NCI-H82 treated with DMSO at 0.1 percent for 48 hours (cell line): ENCODE results near the gene ADRM1.

Experiments used
- DNase-seq: peaks from one replicate; lab custom pipeline; 2025; ENCODE audit not compliant: unreplicated experiment; lab: John Stamatoyannopoulos, UW

ADRM1 gene

DNA sequence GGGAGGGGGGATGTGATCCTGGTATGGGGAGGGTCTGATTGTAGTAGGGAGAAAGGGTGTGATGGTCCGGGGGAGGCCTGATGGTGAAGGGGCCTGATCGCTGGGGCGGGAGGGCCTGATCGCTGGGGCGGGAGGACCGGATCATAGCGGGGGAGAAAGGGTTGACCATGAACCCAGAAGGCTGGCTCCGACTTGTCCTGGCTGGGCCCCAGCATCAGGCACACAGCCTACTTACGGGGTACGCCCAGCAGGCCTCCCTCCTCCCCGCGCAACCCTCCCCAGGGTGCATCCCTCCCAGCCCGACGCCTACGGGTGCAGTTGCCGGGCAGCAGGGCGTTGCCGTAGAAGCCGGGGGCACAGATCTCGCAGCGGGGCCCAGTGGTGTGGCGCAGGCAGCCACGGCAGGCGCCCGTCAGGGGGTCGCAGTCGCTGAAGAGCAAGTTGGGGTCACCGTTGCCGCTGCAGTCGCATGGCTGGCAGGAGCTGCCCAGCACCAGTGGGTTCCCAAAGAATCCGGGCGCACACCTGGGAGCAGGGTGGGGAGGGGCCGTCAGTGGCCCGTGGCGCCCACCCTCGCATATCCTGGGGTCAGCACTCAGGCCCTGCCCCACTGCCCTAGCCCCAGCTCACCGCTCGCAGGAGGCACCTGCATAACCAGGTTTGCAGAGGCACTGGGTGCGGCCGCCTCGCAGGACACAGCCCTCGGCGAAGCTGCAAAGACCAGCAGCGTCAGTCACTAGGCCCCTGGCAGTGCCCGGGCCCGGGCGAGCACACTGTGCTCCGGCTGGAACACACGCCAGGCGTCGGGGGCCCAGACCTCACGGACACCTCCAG, 20.6 kb downstream of the ADRM1 start:
- no peak for DNase-seq

DNA sequence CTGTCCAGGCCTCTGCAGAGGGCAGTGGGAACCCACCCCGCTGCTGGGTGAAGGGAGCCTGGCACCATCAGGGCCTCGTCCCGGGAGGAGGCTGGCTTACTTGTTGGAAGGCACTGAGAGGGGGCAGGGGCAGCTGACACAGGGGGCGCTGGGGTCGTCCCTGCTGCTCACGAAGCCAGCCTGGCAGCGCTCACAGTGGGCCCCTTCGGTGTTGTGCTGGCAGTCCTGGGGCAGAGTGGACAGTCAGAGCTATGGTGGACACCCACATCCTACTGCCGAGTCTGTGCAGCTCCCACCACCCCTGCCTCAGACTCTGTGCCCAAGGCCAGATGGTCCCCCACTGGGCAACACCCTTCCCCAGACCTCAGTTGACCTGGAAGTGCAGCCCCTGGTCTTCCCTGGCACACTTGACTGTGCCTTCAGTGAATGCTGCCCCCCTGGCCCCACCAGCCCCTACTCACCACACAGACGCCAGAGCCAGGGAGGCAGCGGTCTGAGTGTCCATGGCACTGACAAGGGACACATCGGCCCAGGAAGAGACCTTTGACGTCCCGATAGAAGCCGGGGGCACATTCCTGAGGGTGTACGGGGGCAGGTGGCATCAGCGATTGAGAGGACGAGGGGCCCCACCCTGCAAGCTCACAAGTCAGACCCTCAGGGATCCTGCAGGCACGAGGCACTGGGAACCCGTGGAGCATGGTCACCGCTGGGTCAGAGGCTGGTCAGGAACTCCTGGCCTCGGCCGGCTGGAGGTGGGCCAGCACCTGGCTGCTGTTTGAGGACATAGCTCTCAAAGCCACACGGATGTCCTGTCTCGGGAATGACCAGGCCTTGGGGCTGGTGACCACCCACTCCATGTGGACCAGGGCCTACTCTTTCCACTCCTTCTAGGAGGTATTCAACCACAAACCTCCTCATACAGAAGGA, 21.4 kb downstream of the ADRM1 start:
- DNase-seq = no peak

DNA sequence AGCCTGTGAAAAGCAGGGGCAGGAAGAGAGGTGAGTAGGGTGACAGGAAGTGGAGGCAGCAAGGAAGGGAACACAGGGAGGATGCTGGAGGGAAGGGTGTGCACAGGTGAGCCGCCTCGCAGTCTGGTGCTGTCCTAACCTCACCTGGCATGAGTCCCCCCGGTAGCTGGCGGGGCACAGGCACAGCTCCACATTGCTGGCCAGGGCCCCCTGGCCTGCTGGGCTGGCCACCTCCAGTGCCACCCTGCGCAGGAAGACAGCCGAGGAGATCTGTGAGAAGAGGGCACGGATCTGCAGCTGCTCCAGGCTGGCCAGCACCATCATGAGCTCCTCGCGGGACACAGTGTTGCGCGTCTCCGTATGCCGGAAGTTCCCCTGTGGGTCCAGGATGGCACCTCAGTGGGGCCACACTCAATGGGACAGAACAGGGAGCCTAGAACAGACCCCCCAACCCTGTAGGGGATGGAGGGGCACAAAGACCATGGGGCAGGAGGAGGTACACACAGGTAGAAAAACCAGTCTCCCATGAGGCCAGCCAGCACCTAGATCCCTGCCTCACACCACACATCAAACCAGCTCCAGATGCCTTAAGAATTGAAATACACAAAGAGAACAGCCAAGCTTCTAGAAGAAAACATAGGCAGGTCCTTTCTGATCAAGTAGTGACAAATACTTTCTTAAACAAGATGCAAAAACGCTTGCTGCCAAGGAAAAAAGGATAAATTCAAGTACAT, 22.5 kb downstream of the ADRM1 start:
- DNase-seq = no peak

DNA sequence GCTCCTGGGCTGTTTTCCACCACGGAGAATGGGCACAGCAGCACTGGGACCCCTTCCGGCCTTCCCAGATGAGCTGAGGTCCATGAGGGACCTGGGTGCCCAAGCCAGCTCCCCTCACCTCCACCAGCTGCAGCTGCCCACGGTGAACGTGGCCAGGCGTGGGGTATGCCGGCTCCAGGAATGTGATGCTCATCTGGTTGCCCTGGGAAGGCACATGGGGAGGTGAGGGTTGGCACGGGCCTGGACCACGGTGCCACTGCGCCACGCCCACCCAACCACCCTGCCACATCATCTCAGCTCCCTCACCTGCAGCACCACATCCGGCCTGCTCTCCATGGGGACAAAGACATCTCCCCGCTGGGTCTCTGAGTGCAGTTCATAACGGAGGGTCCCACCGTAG, 23.8 kb downstream of the ADRM1 start:
- DNase-seq = no peak

DNA sequence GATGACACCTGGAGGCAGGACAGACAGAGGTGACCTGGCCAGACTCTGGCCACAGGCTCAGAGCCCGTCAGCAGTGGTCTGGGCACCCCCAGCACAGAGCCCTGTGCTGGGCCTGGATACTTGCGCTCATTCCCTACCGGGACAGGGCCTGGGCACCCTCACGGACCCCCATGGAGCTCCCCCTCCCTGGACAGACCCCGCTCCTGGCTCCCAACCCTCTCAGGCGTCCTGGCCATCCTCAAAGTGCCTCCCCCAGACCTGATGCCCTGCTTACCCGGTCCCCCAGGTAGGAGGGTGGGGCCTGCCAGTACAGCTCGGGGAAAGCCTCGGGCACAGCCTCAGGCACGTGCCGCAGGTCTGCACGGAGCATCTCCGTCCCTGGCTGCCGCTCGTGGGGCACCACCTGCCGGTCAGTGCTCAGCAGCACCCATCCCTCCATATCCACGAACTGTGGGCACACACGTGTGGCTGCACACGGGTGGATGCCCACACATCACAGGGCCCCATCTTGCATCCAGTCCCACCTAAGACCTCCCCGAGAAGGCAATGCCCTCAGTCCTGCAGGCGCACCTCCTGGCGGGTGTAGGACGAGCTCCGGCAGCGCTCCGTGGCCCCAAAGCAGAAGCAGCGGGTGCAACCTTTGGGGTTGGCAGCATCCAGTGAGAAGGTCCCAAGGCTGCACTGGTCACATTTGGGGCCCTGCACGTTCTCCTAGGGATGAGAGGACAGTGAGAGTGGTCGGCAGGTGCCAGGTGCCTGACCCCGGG, 24.3 kb downstream of the ADRM1 start:
- no peak for DNase-seq

DNA sequence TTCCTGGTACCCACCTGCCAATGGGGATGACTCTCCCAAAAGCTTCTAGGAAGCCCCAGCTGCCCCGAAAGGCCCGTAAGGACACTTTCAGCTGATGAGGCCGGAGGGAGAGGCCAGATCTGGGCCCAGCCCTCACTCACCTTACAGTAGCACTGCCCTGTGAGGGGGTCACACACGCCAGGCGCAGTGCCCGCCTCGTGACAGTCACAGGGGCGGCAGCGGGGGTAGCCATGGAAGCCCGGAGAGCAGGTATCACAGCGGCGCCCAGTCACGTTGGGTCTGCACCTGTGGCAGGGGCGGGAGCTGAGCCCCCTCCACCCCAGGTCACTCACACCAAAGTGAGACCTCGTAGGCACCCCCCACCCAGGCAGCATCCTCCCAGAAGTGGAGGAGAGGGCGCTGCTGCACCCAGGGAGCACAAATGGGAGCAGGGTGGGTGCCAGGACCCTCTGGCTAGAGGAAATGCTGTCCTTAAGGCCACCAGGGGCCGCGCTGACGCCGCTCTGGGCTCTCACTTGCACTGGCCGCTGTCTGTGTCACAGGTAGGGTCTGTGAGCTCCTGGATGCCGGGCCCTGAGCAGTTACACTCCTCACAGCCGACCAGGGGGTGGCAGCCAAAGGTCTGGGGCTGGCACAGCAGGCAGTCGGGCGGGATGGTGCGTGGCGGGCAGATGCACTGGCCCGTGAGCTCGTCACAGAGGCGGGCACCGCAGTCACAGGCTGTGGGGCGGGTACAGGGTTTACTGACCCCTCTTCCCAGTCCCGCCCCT, 25.1 kb downstream of the ADRM1 start:
- DNase-seq = no peak

DNA sequence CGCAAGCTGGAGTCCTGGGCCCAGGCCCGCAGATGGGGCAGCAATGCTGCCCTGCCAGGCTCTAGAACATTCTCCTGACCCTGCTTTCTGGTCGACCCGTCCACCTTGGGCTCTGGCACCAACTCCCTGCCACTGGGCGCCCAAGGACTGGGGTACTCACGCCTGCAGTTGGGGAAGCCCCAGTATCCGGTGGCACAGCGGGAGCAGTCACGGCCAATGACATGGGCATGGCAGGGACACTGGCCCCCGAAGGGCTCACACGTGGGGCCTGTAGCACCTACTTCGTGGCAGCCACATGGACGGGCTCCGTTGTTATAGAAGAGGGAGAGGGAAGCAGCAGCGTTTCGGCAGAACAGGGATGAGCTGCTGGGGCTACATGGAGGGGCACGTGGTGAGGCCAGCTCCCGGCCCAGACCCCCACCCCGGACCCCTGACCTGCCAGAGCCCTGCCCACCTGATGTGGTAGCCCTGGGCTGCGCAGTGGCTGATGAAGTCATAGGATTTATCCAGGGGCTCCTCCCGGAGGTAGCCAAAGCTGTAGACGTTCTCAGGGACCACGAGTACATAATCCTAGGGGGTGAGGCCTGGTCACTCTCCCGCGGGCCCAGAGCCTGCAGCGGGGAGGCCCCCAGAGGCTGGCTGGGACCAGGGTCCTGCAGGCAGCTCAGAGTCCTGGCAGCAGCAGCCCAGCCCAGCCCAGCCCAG, 26.0 kb downstream of the ADRM1 start:
- no peak for DNase-seq

DNA sequence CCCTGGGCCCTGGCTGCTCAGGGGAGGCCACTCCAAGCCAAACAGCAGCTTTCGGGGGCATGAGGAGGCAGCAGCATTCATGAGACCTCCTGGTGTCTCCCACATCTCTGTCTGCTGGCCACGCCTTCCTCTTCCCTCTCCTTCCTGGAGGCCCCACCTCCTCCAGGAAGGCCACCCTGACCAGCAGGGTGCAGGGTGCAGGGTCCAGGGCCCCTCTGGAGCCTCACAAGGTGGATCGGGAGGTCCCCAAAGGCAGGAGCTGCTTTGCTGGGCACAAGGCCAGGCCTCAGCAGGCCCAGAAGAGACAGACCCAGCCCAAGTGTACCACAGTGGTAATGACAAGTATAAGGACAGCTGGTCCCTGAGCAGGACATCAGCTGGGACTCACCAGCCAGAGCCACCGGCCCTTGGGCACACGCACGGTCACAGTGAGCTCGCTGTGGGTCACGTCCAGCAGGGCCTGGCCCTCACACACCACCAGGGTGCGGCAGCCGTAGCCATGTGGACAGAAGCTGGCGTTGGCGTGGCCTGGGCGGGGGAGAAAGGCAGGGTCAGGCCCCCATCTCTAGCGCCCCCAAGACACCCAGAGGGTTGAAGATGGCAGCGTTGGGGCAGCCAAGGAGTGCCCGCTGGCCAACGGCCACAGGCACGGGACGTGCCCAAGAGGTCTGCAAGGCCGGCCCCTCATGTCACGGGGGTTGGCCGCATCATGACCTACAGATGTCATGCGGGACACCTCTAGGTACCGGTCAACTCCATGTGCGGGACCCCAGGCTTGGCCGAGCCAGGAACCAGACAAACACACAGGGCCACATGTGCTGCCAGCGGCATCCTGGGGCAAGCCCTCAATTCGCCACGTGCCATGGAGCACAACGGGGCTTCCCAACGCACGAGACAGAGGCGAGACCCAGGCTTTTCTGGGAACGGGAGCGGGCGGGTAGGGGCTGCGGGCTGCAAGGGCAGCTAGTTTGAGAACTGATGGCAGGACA, 26.9 kb downstream of the ADRM1 start:
- no peak for DNase-seq

DNA sequence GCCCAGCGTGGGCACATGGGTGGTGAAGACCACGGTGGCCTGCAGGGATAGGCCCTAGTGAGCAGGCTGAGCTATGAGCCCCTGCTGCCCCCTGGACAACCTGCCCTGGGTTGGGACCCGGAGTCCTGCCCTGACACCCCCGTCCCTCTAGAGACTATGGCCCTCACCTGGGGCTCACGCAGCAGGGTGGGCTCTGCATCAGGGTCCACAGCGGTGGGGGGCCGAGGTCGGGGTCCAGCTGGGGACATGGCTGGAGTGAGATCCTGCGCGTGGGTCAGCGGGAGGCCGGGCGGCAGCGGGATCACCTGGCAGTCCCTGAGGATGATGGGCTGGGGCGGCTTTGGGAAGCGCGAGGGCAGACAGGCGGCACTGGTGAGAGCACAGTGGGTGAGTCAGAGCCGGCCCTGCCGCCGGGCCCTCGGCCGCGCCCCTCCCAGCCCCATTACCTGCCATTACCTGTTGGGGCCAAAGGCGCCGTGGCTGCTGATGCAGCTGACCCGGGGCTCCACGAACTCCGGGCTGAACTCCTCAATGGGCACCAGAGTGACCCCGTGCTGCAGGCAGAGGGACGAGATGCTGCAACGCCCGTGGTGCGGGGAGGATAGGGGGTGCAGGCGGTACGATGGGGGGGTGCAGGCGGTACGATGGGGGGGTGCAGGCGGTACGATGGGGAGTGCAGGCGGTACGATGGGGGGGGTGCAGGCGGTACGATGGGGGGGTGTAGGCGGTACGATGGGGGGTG, 27.9 kb downstream of the ADRM1 start:
- DNase-seq = no peak

DNA sequence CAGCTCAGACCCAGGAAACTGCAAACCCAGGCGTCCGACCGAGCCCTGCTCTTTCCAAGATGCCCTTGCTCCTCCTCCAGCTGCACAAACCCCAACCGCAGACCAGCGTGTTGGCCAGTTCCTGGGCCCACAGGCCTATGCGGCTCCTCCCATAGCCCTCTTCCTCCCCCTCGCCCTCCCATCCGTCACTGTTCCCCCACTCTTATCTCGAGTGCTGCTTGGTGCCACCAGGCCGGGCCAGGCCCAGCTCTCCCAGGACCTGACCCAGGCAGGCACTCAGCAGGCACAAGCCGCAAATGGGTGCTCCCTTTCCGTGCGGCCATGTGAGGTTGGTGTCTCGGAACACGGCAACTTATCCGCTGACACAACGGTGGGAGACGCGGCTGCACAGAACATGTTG, 28.6 kb downstream of the ADRM1 start:
- DNase-seq = no peak

DNA sequence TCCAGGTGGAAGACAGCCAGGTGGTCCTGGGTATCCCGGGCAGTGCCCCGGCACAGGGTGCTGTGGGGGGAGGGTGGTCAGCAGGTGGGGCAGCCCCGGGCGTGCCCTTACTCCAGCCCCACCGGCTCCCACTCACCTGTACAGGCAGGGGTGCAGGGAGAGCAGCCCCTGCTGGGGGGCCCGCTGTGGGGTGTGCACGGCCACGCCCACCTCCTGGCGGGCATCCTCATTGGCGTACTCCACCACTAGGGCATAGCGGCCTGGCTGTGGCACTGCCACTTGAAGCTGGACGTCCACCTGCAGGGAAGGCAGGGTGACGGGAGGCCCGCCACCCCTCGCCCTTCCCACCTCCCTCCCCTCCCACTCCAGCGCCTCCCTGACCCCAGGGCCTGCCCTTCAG, 29.6 kb downstream of the ADRM1 start:
- no peak for DNase-seq

DNA sequence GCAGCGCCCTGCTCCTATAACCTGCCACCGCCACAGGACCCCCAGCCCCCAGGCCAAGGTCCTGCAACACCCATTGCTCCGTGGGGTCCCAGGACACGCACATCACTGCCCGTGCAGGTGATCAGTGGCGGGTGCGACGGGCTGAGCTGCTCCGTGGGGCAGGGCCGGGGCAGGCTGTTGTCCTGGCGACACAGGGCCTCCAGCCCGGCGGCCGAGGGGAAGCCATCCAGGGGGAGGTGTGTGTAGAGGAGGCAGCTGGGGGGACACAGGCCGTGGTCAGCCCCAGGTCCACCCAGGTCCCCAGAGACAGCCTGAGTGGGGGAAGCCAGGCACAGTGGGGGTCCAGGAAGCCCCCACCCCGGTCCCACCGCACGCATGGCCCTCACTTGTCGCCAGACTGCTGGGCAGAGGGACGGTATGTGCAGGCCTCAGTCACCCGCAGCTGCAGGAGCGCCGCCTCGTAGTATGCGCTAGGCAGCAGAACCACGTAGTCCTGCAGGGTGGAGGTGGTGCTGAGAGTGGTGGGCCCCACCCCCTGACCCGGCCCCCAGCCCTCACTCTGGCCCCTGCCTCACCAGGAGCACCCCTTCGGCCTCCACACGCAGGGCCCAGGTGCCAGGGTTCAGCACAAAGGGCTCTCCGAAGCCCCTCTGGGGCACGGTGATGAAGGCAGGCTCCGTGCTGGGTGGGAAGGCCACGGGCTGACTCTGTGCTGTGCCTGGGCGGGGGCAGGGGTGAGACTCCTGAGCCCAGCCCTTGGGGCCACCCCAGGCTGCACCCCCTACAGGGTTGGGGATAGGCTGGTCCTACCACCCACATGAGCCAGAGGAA, 30.4 kb downstream of the ADRM1 start:
- DNase-seq = no peak

DNA sequence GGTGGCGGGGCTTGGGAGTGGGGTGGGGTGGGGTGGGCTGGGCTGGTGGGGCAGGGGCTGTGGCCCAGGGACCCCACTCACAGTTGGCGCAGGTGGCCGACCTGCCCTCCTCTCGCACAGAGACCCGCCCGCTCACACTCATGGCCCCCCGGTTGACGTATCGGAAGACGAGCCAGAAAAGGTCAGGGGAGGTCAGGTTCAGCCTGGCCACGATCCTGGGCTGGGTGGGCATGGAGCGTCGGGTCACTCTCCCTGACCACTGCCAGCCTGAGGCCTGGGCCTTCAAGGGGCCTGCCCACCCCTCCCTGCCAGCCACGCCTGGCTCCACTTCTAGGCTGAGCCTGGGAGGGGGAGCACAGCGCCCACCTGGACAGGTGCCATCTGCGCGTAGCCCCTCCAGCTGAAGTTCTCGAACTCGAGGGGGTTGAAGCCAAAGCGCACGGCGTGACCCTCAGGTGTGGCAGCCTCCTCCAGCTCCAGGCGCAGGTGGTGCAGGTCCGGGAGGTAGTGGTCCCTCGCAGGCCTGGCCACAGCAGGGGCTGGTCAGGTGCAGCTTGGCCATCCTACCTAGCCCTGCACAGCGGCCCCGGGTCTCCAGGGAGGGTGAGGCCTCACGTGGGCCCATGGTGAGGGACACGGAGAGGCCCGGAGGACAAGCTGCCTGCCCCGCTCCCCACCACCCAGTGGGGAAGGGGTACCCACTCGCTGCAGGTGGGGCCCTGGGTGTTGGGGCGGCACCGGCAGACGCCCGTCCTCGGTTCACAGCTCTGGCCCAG, 31.2 kb downstream of the ADRM1 start:
- no peak for DNase-seq

DNA sequence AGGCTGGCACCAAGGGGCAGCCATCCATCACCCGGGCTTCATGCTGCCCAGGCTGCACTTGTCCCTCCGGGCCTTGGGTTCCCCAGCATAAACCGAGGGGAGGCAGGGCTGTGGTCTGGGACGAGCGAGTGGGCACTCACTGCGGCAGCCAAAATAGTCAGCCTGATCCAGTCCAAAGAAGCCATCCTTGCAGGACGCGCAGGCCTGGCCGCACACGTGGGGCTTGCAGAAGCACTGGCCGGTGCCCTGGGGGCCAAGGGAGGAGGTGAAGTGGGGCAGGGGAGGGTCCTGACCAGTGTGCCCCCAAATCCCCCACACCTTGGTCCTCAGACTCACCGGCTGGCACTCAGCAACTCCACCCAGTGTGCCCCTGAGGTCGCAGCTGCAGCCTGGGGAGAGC, 32.1 kb downstream of the ADRM1 start:
- DNase-seq = no peak

DNA sequence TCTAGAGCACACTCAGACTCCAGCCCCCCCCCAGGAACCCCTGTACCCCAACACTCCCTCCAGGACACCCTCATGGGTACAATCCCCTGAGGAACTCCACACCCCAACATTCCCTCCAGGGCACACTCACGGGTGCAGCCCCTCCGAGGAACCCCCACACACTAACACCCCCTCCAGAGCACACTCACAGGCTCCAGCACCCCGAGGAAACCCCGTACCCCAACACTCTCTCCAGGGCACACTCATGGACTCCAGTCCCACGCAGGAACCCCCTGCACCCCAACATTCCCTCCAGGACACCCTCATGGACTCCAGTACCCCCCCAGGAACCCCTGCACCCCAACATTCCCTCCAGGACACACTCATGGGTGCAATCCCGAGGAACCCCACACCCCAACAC, 32.7 kb downstream of the ADRM1 start:
- DNase-seq = no peak

DNA sequence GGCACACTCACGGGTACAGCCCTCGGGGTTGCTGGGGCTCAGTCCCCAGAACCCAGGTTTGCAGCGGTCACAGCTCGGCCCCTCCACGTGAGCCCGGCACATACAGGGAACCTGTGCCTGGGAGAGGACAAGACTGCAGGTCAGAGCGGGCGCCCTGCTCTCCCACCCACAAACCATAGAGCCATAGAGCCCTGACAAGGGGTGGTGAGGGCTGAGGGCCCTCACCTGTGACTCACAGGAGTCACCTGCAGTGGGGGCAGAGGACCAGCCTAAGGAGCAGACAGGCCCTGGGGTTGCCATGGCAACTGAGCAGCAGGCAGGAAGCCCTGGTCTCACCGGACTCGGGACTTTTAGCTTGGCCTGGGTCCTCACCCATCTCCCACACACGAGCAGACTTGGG, 33.5 kb downstream of the ADRM1 start:
- no peak for DNase-seq
